Measurements from ENCODE around the gene APOBEC3H. TPM values are rescaled to one million over a fixed set of nuclear protein-coding genes. Genes with fewer than 3 reads are reported as not detected.

APOBEC3H gene
- polyA plus RNA-seq, 1 experiment = 0.11 TPM

DNA sequence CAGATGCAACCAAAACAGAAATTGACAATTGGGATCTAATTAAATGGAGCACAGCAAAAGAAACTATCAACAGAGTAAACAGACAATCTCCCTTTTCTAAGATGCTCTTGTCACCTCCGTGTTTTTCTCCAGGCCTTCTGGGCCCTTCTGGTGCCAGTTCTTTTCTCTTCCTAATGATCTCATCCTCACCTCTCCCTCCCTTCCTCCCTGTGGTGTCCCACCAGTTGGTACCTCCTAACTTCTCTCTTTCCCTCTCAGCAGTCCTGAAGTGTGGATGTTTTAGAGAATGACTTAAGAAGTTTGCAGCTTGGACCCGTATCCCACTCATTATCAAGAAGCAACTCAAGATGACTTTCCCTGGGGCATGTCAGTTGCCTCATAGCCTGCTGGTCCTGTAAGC, 6.4 kb downstream of the APOBEC3H start:
- no peak for DNase-seq (ENCODE audit: low read depth, low spot score)
- ChIA-PET POLR2A (no interaction called here), CTCF (no interaction called here)
- no peaks in the 10 kb centered on the region for H3K9me3 ChIP-seq (ENCODE audit: control insufficient read depth, insufficient read depth, low read length)
- TF ChIP-seq, protein P1, sequence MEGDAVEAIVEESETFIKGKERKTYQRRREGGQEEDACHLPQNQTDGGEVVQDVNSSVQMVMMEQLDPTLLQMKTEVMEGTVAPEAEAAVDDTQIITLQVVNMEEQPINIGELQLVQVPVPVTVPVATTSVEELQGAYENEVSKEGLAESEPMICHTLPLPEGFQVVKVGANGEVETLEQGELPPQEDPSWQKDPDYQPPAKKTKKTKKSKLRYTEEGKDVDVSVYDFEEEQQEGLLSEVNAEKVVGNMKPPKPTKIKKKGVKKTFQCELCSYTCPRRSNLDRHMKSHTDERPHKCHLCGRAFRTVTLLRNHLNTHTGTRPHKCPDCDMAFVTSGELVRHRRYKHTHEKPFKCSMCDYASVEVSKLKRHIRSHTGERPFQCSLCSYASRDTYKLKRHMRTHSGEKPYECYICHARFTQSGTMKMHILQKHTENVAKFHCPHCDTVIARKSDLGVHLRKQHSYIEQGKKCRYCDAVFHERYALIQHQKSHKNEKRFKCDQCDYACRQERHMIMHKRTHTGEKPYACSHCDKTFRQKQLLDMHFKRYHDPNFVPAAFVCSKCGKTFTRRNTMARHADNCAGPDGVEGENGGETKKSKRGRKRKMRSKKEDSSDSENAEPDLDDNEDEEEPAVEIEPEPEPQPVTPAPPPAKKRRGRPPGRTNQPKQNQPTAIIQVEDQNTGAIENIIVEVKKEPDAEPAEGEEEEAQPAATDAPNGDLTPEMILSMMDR (IDR thresholded peaks at IDR 0.05; ENCODE audit: low read depth, low read length) = no peak
- no peak overlapping the region for H3K4me3 ChIP-seq (ENCODE audit: low read depth, low read length)
- no peak overlapping the region for H3K27ac ChIP-seq (ENCODE audit: low read depth, low read length)
- H3K27me3 ChIP-seq (ENCODE audit: control insufficient read depth, insufficient read depth, low read length) = peaks cover 9% of the 10 kb centered on the region

DNA sequence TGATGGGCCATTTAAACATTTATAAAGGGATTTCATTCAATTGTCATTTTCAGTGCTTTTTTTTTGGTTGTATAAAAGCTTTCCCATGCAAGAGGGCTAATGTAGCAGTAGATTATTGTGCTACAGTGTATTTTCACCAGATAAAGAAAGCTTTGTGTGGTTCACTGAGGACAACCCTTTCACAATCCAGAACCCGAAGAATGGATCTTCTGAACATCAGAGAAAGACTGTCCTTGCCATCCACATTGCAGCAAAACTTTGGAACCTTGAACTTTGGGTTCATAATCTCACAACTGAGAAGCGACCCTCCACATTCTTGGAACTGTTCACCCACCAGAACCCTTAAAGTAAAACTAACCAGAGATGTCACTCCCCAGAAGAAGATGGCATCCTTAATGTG, 9.3 kb downstream of the APOBEC3H start:
- no peak for DNase-seq (ENCODE audit: low read depth, low spot score)
- Histone ChIP-seq H3K27me3 (ENCODE audit: control insufficient read depth, insufficient read depth, low read length) (peaks cover 16% of the 10 kb centered on the region), H3K27ac (ENCODE audit: low read depth, low read length) (no peak overlapping the region), H3K9me3 (ENCODE audit: control insufficient read depth, insufficient read depth, low read length) (no peaks in the 10 kb centered on the region), H3K4me3 (ENCODE audit: low read depth, low read length) (no peak overlapping the region)
- ChIA-PET POLR2A (interaction anchor here (0.6 kb wide), 1 partner anchor 344 kb away, joined by 3 read pairs; no protein-coding TSS in a partner anchor), CTCF (interaction anchor here (1.1 kb wide), 1 partner anchor 11 kb away, joined by 4 read pairs; no protein-coding TSS in a partner anchor)
- TF ChIP-seq, protein P1 (IDR thresholded peaks at IDR 0.05; ENCODE audit: low read depth, low read length) = no peak

DNA sequence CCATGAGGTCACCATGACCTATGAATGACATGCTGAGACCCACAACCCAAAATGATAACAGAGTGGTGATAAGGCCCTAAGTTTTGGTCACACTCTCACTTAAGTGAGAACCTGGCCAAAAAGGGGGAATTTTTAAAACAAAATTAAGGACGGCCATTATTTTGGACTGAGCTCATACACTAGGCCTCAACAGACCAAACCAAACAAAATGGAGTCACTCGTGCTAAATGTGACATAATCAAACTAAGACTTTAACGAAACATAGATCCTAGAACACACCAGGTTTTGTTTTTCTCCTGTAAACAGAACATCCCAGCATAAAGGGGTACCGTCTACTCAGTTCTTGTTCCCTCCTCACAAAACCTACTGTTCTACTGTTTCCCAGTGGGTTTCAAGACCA, 11.4 kb downstream of the APOBEC3H start:
- no peak for DNase-seq (ENCODE audit: low read depth, low spot score)
- ChIA-PET POLR2A (no interaction called here), CTCF (no interaction called here)
- H3K9me3 ChIP-seq (ENCODE audit: control insufficient read depth, insufficient read depth, low read length) = no peaks in the 10 kb centered on the region
- no peak overlapping the region for H3K4me3 ChIP-seq (ENCODE audit: low read depth, low read length)
- H3K27ac ChIP-seq (ENCODE audit: low read depth, low read length) = no peak overlapping the region
- peaks cover 22% of the 10 kb centered on the region for H3K27me3 ChIP-seq (ENCODE audit: control insufficient read depth, insufficient read depth, low read length)
- TF ChIP-seq, protein P1 (IDR thresholded peaks at IDR 0.05; ENCODE audit: low read depth, low read length) = no peak

GRCh38 chr22:39109361-39109760, 12.3 kb downstream of the APOBEC3H start:
- TF ChIP-seq, protein P1 (IDR thresholded peaks at IDR 0.05; ENCODE audit: low read depth, low read length) = no peak
- Histone ChIP-seq H3K4me3 (ENCODE audit: low read depth, low read length) (no peak overlapping the region), H3K9me3 (ENCODE audit: control insufficient read depth, insufficient read depth, low read length) (no peaks in the 10 kb centered on the region), H3K27me3 (ENCODE audit: control insufficient read depth, insufficient read depth, low read length) (peaks cover 28% of the 10 kb centered on the region), H3K27ac (ENCODE audit: low read depth, low read length) (no peak overlapping the region)
- ChIA-PET POLR2A (no interaction called here), CTCF (no interaction called here)
- DNase-seq (ENCODE audit: low read depth, low spot score) = no peak

DNA sequence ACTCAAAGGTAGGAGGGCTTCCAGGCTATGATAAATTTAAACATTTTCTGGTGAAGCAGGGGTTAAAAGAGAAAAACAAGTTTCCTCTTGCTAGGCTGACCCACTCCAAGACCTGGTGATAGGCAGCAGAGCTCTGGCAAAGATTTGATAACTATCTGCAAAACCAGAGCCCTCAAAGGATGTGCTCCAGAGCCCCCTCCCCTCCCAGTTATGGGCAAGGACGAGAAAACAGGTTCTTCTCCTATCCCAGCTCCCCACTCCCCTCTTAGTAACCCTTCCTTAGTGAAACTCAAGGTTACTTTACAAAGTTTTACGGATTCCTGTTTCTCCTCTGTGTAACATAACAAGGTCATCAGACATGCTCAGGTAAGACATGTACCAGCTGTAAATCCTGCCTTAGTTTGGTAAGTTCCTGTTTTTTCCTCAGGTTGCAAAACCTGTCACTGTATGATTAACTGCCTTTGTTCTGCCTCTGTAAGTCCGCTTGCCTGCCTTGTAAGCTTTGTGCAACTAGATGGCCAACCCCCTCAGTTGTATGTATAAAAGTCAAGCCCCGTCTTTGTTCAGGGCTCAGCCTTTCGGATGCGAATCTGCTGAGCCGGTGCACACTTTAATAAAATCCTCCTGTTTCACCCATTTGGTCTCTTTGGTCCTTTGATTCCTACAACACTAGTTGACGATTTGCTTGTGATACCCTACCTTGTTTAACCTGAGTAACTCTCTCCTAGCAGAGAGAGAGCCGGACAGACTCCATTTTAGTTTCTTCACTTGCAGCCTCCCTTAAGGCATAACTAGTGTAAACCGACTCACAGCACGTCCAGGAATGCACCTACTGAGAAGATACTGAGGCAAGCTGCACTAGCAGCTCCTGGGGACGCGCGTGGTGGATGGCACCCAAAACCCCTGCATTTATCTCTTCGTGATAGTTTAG, 13.9 kb downstream of the APOBEC3H start:
- H3K27me3 ChIP-seq (ENCODE audit: control insufficient read depth, insufficient read depth, low read length) = peaks cover 43% of the 10 kb centered on the region
- H3K9me3 ChIP-seq (ENCODE audit: control insufficient read depth, insufficient read depth, low read length) = no peaks in the 10 kb centered on the region
- H3K4me3 ChIP-seq (ENCODE audit: low read depth, low read length) = no peak overlapping the region
- ChIA-PET CTCF (interaction anchor here (0.7 kb wide), 2 partner anchors 11 to 107 kb away, joined by 3 to 5 read pairs; no protein-coding TSS in a partner anchor), POLR2A (no interaction called here)
- H3K27ac ChIP-seq (ENCODE audit: low read depth, low read length) = no peak overlapping the region
- TF ChIP-seq, protein P1 (IDR thresholded peaks at IDR 0.05; ENCODE audit: low read depth, low read length) = no peak
- DNase-seq (ENCODE audit: low read depth, low spot score) = no peak

Measured in AG04450 (cell line).